ENCODE results near the gene SHB.

Gene SHB, protein sequence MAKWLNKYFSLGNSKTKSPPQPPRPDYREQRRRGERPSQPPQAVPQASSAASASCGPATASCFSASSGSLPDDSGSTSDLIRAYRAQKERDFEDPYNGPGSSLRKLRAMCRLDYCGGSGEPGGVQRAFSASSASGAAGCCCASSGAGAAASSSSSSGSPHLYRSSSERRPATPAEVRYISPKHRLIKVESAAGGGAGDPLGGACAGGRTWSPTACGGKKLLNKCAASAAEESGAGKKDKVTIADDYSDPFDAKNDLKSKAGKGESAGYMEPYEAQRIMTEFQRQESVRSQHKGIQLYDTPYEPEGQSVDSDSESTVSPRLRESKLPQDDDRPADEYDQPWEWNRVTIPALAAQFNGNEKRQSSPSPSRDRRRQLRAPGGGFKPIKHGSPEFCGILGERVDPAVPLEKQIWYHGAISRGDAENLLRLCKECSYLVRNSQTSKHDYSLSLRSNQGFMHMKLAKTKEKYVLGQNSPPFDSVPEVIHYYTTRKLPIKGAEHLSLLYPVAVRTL

DNA sequence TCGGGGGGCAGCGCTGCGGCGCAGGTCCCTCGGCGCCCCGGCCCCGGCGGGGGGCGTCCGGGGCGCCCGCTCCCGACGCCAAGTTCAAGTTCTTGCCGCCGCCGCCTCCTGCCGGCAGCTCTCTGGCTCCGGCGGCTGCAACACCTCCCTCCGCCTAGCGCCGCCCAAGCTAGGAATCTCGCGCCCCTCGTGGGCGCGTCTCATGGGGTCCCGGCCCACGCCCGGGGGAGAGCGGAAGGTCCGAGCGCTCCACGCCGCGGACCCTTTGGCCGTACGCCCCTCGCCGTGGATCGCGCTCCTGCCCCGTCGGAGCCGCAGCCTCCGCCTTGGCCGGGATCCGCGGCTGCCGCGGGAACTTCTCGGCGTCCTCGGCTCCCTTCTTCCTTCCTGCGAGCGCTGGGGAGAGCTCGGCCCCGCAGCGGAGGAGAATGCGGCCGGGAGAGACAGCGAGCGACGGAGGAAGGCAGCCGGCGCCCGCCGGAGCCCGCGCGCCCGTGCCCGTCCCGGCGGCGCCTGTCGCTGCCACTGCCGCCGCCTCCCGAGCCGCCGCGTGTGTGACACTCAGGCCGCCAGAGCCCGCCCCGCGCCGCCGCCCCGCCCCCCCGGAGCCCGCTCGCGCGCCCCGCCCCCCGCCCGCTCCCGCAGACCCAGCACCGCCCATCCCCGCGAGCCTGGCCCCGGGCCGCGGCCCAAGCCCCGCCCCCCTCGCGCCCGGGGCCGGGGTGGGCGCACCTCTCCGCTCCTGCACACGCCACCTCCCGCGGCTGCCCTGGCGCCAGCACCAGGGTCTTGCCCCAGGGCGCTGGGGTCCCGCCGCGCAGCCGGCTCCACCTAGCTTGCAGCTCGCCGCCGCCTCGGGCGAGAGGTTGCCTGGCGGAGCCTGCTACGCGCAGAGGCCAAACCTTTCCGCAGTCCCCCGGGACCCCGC is at the start of gene SHB:
Gene SHB (minus strand): TSS at position 527 of the 928 bp plus-strand sequence. CDS start 582 bp downstream, outside the sequence.
- peak; percentile 47 to 53 for DNase-seq

DNA sequence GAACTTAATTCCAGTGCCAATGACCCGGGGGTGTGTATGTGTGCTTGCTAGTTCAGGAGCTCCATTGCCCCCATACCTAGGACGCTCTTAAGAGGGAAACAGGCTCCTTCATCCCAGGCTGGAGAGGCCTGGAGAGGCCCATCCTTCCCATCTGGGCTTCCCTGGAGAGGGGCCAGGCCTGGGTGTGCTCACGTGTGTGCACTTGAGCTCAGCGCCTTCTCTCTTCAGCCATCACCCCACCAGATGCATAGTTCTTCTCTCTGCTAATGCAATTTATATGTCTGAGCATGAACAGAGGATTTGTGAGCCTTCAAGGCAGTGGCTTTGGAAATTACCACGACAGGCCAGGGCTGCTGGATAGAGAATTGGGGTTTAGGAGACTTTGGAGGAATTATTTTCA is 48.6 kb upstream of the SHB start:
- DNase-seq: no peak

DNA sequence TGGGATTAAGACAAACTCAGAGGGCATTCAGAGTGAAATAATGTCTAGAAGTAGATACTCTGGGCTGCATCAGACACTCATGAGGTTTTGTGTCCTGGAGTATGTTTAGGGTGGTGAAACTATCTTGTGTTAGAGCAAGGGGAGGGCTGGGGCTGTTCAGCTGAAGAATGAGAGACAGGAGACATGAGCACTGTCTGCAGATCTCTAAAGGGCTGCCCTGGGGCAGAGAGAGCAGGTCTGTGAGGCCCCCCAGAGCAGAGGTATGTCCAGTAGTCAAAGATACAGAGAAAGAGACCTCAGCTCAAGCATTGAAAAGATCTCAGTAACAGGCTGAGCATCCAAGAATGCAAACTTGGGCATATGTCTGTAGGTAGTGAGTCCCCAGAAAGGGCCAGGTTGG is 45.9 kb upstream of the SHB start:
- DNase-seq: no peak

DNA sequence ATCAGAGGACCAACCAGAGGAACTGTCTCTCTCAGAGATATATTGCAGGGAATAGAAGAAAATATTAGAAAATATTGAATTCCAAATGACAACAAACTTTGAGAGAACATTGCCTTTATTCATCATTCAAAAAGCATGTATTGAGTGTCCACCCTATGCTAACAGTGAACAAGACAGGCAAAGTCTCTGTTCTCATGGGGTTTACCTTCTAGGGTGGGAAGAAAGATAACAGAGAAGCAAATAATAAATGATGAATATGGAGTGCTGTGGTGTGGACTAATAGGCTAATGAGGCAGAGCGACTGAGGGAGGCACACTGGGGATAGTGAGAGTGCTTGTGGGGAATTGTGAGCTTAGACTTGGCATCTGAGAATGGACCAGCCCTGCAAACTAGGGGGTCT is 43.4 kb upstream of the SHB start:
- no peak for DNase-seq

DNA sequence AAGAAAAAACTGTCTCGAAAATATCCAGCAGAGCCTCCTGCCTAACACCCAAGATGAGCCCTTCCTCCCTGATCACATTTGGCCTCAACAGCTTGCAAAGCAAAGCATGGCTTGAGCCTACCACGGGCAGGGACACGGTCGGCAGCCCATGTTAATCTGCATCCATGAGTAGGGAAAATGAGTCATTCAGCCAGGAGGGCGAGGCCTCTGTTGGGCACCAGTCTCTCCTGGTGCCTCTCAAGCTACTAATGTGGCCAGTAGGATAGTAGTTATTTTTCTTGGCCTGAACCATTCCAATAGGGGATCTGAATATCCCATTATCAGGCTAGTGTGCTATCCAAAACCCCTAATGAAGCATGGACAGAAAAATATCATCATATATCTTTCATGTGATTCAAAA is 43.0 kb upstream of the SHB start:
- no peak for DNase-seq

DNA sequence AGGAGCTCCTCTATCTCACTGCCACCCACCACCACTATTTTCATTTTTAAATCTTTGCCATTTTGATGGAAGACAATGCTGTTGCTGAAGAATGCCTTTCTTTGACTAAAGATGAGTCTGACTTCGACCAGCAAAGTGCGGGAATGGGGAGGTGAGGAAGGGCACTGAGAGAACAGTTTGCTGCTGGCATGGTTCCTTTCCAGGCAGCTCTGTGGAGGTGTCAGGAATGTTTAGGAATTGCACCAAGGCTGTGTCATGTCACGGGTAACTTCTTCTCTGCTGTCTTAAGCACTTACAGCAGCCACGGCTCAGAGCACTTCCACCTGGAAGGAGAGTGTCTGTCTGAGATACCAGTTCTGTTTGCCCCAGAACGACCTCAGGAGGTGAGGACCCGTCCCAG is 41.4 kb upstream of the SHB start:
- DNase-seq: no peak

DNA sequence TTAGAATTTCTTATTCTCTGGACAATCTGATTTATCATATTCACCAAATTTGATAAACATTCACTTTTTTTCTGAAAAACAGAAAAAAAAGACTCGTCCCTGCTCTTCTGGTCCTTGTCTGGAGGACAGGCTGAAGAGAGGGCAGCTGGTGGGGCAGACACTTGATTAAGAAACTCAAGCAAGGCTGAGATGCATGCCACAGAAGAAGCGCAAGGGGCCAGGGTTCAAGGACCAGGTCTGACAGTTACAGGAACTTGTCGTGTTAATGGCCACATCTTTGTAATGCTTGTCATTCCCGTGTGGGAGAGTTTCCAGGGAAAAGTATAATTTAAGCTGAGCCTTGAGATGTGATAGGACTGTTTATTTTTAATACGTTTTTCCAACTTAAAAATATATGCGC is 40.6 kb upstream of the SHB start:
- no peak for DNase-seq

DNA sequence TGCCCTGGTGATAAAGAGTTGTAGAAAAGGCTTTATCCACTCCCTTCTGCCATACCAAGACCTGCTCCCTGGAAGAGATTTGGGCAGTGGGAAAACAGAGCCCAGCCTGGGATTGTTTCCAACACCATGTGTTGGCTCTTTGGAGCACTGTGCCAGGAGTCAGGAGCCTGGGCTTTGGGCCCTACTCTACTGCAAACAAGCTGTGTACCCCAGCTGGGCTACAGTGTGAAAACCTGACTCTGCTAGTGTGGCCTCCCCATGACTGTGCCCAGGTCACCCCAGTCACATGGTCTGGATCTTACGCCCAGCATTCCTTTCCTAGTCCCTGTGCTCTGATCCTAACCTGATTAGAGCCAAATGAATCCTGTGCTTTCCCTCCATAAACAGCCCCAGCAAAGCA is 39.3 kb upstream of the SHB start:
- DNase-seq: no peak

DNA sequence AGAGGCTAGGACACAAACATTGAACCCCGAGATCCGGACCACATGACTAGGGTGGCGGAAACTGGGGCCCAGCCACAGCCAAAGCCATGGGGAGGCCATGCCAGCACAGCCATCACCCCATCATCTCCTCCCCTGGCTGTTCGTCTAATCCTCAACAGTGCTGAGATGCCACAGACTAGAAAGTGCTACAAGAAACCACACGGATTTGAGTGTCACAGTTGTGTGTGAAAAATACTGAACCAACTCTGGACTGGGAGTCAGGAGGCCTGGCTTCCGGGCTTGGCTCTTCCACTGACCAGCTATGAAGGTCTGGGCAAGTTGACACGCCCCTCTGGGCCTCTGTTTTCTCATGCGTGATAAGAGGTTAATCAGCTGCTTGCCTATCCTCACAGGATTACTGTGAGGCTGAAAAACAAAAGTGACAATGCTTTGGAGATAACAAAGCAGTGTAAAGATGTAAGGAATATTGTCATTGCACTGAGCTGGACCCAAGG is 38.8 kb upstream of the SHB start:
- no peak for DNase-seq

DNA sequence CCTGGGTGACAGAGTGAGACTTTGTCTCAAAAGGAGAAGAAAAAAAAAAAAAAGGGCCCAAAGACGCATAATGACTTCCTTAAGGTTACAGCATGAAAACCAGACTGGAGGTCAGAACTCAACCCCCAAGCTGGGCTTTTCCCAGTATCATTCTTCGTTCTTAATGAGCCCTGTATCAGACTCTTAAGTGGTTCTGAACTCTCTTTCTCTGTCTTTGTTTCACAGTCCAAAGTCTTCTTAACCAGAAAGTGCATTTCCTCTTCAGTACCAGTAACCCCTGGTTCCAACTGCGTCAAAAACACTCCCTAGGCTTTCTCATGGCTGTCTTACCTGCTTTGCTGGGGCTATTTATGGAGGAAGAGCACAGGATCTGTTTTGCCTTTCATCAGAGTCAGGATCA is 38.4 kb upstream of the SHB start:
- DNase-seq: no peak

DNA sequence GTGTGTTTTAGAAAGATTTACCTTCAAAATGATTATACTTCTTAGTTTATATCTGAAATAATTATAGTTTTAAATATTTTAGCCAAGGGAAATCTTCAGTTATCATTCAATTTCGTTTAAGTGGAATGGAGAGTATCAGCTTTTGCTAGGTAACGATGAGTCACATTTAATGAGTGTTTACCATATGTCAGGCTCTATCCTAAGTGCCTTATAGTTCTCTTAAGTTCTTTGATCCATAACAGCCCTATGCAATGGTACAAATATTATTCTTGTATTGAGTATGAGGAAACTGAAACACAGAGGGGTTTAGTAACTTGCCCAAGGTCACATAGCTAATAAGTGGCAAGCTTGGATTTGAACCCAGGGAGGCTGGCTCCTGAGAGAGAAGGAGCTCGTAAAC is 37.5 kb upstream of the SHB start:
- DNase-seq: no peak

DNA sequence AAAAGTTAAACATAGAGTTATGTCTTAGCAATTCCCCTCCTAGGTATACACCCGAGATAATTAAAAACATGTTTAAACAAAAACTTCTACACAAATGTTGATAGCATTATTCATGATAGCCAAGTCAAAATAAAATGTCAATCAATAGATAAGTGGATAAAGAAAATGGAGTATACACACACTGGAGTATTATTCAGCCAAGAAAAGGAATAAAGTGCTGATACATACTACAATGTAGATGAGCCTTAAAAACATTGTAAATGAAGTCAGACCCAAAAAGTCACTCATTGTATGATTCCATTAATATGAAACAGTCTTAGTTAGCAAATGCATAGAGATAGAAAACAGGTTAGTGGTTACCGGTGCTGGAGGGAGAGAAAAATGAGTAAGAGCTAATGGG is 34.3 kb upstream of the SHB start:
- no peak for DNase-seq

DNA sequence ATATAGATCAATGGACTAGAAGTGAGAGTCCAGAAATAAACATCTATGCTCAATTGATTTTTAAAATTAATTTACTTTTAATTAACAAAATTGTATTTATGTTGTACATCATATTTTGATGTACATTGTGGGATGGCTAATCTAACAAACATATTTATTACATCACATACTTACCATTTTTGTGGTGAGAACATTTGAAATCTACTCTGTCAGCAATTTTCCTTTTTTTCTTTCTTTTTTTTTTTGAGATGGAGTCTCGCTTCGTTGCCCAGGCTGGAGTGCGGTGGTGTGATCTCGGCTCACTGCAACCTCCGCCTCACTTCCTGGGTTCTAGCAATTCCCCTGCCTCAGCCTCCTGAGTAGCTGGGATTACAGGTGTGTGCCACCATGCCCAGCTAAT is 32.4 kb upstream of the SHB start:
- DNase-seq: no peak

DNA sequence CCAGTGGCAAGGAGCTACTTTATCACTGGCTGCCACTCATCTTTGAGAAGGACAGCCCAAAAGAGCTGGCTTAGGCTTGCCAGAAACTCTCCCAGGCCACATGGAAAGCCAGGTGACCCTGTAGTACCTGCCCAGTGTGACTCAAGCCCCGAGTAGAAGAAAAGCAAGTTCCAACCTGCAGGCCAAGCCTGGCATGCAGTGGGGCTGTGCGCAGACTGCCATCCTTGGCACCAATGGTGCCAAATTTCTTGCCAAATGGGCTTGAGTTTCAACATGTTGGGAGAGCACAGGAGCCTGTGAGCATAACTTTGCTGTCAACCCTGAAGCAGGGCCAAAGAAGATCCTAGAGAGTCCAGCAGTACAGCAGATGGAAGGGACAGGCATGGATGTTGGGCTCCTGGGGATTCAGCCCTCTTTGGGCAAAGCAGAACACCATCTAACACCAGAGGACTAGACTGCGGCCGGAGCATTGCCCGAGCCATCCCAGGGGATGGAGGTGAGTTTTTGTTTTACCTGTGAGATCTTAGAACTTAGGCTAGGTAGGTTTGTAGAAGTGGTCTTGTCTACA is 27.3 kb upstream of the SHB start:
- no peak for DNase-seq

DNA sequence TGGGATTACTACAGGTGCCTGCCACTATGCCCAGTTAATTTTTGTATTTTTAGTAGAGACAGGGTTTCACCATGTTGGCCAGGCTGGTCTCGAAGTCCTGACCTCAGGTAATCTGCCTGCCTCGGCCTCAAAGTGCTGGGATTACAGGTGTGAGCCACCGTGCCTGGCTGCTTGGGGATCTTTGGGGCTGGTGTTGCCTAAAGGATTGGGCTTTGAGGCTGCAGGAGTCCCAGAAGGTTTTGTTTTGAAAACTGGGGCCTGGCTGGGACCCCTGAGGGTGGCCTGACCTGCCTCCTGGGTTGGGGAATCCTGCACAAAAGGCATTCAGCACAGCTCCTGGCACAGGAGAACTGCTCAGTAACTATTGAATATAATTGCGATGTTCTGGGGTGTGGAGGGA is 25.1 kb upstream of the SHB start:
- no peak for DNase-seq

DNA sequence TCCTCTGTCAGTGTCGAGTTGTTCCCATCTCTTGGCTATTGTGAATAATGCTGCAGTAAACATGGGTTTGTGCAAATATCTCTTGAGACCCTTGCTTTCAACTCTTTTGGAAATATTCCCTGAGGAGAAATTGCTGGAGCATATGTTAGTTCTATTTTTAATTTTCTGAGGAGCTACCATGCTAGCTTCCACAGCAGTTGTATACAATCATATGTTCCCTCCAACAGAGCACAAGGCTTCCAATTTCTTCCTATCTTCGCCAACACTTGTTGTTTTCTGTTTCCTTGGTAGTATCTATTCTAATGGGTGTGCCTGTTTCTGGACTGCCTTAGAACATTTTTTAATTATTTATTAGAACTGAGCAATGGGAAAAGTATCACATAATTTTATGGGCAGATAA is 23.6 kb upstream of the SHB start:
- no peak for DNase-seq

DNA sequence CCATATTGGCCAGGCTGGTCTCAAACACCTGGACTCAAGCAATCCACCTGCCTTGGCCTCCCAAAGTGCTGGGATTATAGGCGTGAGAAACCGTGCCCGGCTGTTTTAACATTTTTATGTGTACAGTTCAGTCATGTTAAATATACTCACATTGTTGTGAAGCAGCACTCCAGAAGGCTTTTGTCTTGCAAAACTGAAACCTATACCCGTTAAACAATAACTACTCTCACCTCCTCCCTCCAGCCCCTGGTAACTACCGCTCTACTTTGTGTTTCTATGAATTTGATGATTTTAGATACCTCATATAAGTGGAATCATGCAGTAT is 23.1 kb upstream of the SHB start:
- no peak for DNase-seq

DNA sequence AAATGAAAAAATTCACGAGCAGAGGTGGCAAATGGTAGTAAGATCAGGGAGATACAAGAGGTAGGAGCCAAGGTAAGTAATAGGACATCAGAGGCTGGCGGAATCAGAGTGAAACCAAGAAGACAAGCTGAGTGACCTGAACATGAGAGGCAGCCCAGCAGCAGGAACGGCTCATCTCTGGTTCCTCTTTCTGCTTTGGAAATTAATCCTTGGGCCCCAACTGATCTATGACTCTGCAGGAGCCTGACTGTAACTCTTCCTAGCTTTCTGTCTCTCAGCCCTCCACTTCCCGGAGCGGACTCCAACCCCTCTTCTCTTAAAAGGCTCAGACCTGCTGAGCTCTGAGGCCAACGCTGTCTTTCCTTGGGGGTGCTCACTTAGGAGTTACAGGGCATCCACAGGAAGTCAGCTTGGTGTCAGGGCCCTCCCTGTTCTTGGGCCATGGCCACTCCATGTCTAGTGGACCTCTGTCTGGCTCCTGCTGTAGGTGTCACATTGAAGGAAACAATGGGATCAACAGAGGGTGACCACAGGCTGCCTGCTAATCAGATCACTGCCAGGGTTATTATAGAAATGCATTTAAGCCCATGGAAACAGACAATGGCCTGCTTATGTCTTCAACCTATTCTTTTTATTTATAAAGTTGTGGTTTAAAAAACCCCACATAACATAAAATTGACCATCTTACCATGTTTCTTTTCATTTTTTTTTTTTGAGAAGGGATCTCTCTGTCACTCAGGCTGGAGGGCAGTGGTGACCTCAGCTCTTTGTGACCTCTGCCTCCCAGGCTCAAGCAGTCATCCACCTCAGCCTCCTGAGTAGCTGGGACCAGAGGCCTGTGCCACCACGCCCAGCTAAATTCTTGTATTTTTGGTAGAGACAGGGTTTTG is 22.5 kb upstream of the SHB start:
- no peak for DNase-seq

DNA sequence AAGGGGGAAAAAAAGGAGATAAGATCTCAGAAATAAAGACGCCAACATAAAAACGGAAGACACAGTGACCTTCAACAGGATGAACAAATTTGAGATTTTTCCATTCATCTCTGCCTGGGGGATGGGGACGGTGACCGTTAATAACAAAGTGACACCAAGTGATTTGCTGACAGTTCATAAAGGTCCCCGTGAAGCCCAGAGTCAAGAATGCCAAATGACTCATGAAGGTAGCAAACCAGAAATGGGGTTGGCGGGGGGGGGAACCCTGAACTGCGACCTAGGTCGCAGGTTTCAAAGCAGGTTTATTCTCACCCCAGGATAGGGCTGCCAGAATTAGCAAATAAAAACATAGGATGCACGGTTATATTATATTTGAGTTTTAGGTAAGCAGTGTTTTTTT is 21.1 kb upstream of the SHB start:
- no peak for DNase-seq

DNA sequence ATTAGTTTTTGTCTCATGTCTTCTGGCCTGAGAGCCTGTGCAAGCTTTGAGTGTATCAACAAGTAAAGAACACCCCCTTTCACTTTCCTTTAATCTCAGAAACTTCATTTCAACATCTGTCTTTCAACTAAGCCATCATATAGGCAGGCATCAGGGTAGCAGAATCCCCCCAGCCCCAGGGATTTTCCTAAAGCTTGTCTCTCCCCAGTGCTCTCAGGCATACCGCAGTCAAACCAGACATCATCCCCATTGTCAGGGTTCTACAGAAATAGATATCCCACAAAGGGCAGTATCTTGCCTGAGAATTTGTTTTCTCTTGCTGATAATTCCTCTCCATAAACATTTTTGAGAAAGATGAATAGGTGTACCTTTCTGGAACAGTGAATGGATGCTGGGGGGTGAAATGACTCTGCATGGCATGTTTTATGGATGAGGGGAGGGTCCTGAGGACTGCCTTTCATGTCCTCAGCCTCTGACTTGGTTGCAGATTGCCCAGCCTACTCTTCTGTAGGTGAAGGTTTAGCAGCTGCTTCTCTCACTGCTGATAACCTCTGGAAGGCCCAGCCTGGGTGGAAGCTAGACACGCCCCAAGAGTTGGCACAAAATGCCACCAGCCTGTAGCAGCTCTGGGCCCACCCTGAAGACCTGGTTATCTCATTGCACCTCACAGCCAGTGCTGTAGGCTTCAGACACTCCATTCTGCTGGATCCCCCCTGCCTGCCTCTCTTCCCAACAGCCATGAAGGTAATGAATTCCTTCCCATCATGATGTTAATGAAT is 20.5 kb upstream of the SHB start:
- no peak for DNase-seq

Data from SHP77 (cell line).